ENCODE results near the gene NOTCH3.

NOTCH3 gene

GRCh38 chr19:15124572-15125231, 76.1 kb downstream of the NOTCH3 start:
- peak overlapping the region; percentile 92 to 95 for H3K4me3 ChIP-seq (replicated peaks in 1 of 2; ENCODE audit: low read depth in 2 of 2, low read length in 2 of 2)
- TF ChIP-seq CTCF (IDR thresholded peaks at IDR 0.05; ENCODE audit: low read depth, low read length), result no peak
- DNase-seq (ENCODE audit: low read depth in 2 of 2), result no peak

GRCh38 chr19:15123900-15124299, 76.9 kb downstream of the NOTCH3 start:
- no peak for TF ChIP-seq CTCF (IDR thresholded peaks at IDR 0.05; ENCODE audit: low read depth, low read length)
- peak overlapping the region in 1 of 2 donors; percentile 92 for H3K4me3 ChIP-seq (replicated peaks in 1 of 2; ENCODE audit: low read depth in 2 of 2, low read length in 2 of 2)
- DNase-seq (ENCODE audit: low read depth in 2 of 2), result peak in 1 of 2 donors; percentile 55

DNA sequence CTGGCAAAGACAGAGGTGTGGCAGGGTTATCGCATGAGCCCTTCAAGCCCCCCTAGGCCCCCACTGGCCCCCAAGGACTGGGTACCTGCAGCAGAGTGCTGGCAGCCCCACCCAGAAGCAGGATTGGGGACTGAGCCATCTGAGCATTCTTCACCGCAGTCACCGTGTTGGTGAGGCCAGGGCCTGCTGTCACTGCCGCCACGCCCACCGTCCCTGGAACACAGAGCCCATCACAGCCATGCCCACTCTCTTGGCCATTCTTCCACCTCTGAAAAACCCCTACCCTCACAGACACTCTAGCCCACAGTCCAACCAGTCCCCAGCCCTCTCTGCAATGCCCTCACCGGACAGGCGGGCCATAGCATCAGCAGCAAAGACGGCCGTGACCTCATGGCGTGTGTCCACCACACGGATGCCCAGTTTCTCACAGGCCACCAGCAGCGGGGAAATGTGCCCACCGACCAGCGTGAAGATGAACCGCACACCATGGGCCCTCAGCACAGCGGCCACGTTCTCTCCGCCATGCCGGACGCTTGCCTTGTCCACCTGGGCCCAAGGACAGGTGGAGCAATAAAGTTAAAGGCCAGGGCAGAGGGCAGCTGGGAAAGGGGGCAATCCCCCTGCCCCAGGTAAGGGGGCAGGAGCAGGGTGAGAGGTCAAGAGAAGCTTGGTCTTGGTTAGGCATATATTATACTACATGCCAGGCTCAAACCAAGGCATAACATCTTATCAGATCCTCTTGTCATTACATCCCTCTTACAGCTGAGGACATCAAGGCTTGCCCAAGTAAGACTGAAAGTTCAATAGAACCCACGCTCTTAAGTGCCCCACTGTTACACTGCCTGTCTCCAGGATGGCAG, 77.5 kb downstream of the NOTCH3 start:
- no peak for DNase-seq (ENCODE audit: low read depth in 2 of 2)
- no peak overlapping the region for H3K4me3 ChIP-seq (replicated peaks in 1 of 2; ENCODE audit: low read depth in 2 of 2, low read length in 2 of 2)
- no peak for TF ChIP-seq CTCF (IDR thresholded peaks at IDR 0.05; ENCODE audit: low read depth, low read length)

- TF ChIP-seq CTCF (IDR thresholded peaks at IDR 0.05; ENCODE audit: low read depth, low read length), result no peak
- no peak overlapping the region for H3K4me3 ChIP-seq (replicated peaks in 1 of 2; ENCODE audit: low read depth in 2 of 2, low read length in 2 of 2)
- DNase-seq (ENCODE audit: low read depth in 2 of 2), result no peak
Measured at GRCh38 chr19:15122331-15123030, 78.3 kb downstream of the NOTCH3 start.

GRCh38 chr19:15120135-15121026, 80.4 kb downstream of the NOTCH3 start:
- no peak for DNase-seq (ENCODE audit: low read depth in 2 of 2)
- H3K4me3 ChIP-seq (replicated peaks in 1 of 2; ENCODE audit: low read depth in 2 of 2, low read length in 2 of 2), result no peak overlapping the region
- TF ChIP-seq CTCF (IDR thresholded peaks at IDR 0.05; ENCODE audit: low read depth, low read length), result no peak

All from cardiac fibroblast (primary cell).